Endothelial cell of umbilical vein (primary cell): Measurements from ENCODE around the gene CA6. TPM values are rescaled to one million over a fixed set of nuclear protein-coding genes. Genes with fewer than 3 reads are reported as not detected.

ENCODE experiments used
- BruUV-seq: library from RNA; stranded (reverse); fragments of 400-500 nt; replicated peaks from 2 replicates; lab custom pipeline; 2021; lab: Mats Ljungman, UMichigan
- CTCF ChIA-PET: fragments of 300-600, 350-600 bp; sonication (Branson Sonifier 250); formaldehyde crosslinking; loops from one replicate; lab custom pipeline; 2021; ENCODE audit warnings: antibody characterized with exemption, inconsistent platforms; lab: Charles Lee
- POLR2A ChIA-PET: fragments of 300-600, 350-600 bp; sonication (Branson Sonifier 250); formaldehyde crosslinking; loops from one replicate; lab custom pipeline; 2021; ENCODE audit warnings: antibody characterized with exemption, inconsistent platforms; lab: Charles Lee
- DNase-seq: peaks from one replicate; pipeline ENCODE4 v3.0.0-alpha.2; 2011; ENCODE audit warnings: low read depth, low spot score
- FAIRE-seq: peaks from 2 replicates; lab custom pipeline; 2011; peaks lifted over from hg19 to GRCh38; lab: Jason Lieb, UNC
- H2AFZ ChIP-seq: 2 replicates; pipeline ENCODE4 v1.6.0; 2012; ENCODE audit warnings: low read depth, low read length, control low read depth, inconsistent platforms
- H3K27ac ChIP-seq: 2 replicates; pipeline ENCODE4 v1.5.1; 2011; ENCODE audit warnings: low read depth, mild to moderate bottlenecking, control low read depth, low read length, moderate library complexity; ENCODE audit not compliant: insufficient read depth
- H3K27me3 ChIP-seq, 2 experiments: 2 replicates each; pipeline versions ENCODE4 v1.6.0 to v1.6.1; 2011; ENCODE audit warnings: low read length in 2 of 2, mixed read lengths in 1 of 2; ENCODE audit not compliant: control insufficient read depth in 2 of 2, insufficient read depth in 2 of 2
- H3K36me3 ChIP-seq, 2 experiments: 2 replicates in 1 of 2; 3 replicates in 1 of 2; pipeline ENCODE4 v1.5.1; 2011; ENCODE audit warnings: low read length in 2 of 2, mild to moderate bottlenecking in 1 of 2, moderate library complexity in 1 of 2; ENCODE audit not compliant: control insufficient read depth in 2 of 2, insufficient read depth in 2 of 2; ENCODE audit errors: extremely low read depth in 1 of 2
- H3K4me1 ChIP-seq: 3 replicates; pipeline ENCODE4 v1.5.1; 2011; ENCODE audit warnings: mild to moderate bottlenecking, low read length; ENCODE audit not compliant: control insufficient read depth, insufficient read depth; ENCODE audit errors: extremely low read depth
- H3K4me2 ChIP-seq: 2 replicates; pipeline ENCODE4 v1.6.1; 2011; ENCODE audit warnings: low read length, control low read depth, mixed read lengths; ENCODE audit not compliant: insufficient read depth
- H3K4me3 ChIP-seq, 3 experiments: fragments of 200-600 bp in 1 of 3; sonication (generic), shearing (Covaris generic) in 1 of 3; replicated peaks in 1 of 3; 2 replicates each; pipeline ENCODE4 v1.5.1; 2011 to 2016; ENCODE audit warnings: control low read depth in 3 of 3, low read length in 3 of 3, mild to moderate bottlenecking in 2 of 3, inconsistent platforms in 1 of 3, low read depth in 1 of 3, moderate library complexity in 1 of 3; ENCODE audit not compliant: insufficient read depth in 1 of 3
- H3K79me2 ChIP-seq: 2 replicates; pipeline ENCODE4 v1.6.0; 2012; ENCODE audit warnings: low read length, inconsistent platforms; ENCODE audit not compliant: control insufficient read depth, insufficient read depth
- H3K9ac ChIP-seq: replicated peaks from 2 replicates; pipeline ENCODE3; 2011; ENCODE audit warnings: low read length, control low read depth; ENCODE audit not compliant: insufficient read depth; ENCODE audit errors: extremely low read depth
- H3K9me1 ChIP-seq: replicated peaks from 3 replicates; pipeline ENCODE4 v1.6.0; 2011; ENCODE audit warnings: mild to moderate bottlenecking, low read length; ENCODE audit not compliant: control insufficient read depth, insufficient read depth; ENCODE audit errors: extremely low read depth
- H3K9me3 ChIP-seq: replicated peaks from 2 replicates; pipeline ENCODE4 v1.5.1; 2012; ENCODE audit warnings: low read length, inconsistent platforms; ENCODE audit not compliant: control insufficient read depth, insufficient read depth
- H4K20me1 ChIP-seq: replicated peaks from 2 replicates; pipeline ENCODE3; 2011; ENCODE audit warnings: mild to moderate bottlenecking, low read length; ENCODE audit not compliant: control insufficient read depth, insufficient read depth; ENCODE audit errors: extremely low read depth
- CTCF ChIP-seq, 2 donors: IDR thresholded peaks; 1 replicate in 1 of 2; 2 replicates in 1 of 2; pipeline ENCODE4 v1.5.1; 2011; ENCODE audit warnings: low read length in 2 of 2, mild to moderate bottlenecking in 2 of 2, moderate library complexity in 2 of 2, control low read depth in 1 of 2, inconsistent platforms in 1 of 2, low read depth in 1 of 2; ENCODE audit not compliant: insufficient read depth in 1 of 2; ENCODE audit errors: extremely low read depth in 1 of 2
- EZH2 ChIP-seq: IDR thresholded peaks from 2 replicates; pipeline ENCODE4 v1.6.1; 2012; ENCODE audit warnings: borderline replicate concordance, low read depth, mild to moderate bottlenecking, moderate library complexity, low read length, inconsistent platforms; ENCODE audit not compliant: severe bottlenecking
- FOS ChIP-seq: IDR thresholded peaks from 2 replicates; pipeline ENCODE4 v1.6.1; 2011; ENCODE audit warnings: mild to moderate bottlenecking, low read length, moderate library complexity, borderline replicate concordance; ENCODE audit not compliant: insufficient read depth
- GATA2 ChIP-seq: IDR thresholded peaks from 2 replicates; pipeline ENCODE4 v1.7.0; 2011; ENCODE audit warnings: low read depth, mild to moderate bottlenecking, moderate library complexity, mixed read lengths, low read length; ENCODE audit not compliant: insufficient read length, insufficient read depth
- JUN ChIP-seq: IDR thresholded peaks from 2 replicates; pipeline ENCODE4 v1.6.1; 2011; ENCODE audit warnings: borderline replicate concordance, low read depth; ENCODE audit not compliant: insufficient read length, insufficient read depth
- MAX ChIP-seq: IDR thresholded peaks from 2 replicates; pipeline ENCODE4 v1.6.1; 2011; ENCODE audit not compliant: insufficient read depth, insufficient read length
- MYC ChIP-seq: IDR thresholded peaks from one replicate; pipeline ENCODE4 v1.6.1; 2011; ENCODE audit warnings: mild to moderate bottlenecking, low read depth, low read length
- POLR2A ChIP-seq: IDR thresholded peaks from 2 replicates; pipeline ENCODE4 v1.6.1; 2012; ENCODE audit warnings: low read depth, mild to moderate bottlenecking, control low read depth, low read length
- POLR2AphosphoS5 ChIP-seq: IDR thresholded peaks from 2 replicates; pipeline ENCODE4 v1.6.1; 2012; ENCODE audit warnings: low read depth, mild to moderate bottlenecking, control low read depth, low read length, moderate library complexity; ENCODE audit not compliant: insufficient read depth
- dilution Hi-C: fragments of 300-500 bp; cut with MboI; formaldehyde crosslinking; loops from one replicate; pipeline ENCODE4 v1.15.0; 2019; ENCODE audit warnings: low sequenced_read_pairs; ENCODE audit not compliant: extremely low pct_ligation_motif_present
- intact Hi-C: fragments of 100-400 bp; cut with micrococcal nuclease; formaldehyde crosslinking; loops from one replicate; pipeline ENCODE4 v1.10.0; 2022
- polyA plus RNA-seq, 4 experiments: library from polyadenylated mRNA; depleted of rRNA in 3 of 4; stranded (reverse) in 3 of 4; unstranded in 1 of 4; fragments of >200 nt; gene quantifications; 2 replicates each; pipeline versions ENCODE4 v1.2.1 to v1.2.3, GENCODE V29; 2011 to 2012; ENCODE audit warnings: missing spikeins in 1 of 4
- total RNA-seq: library from RNA; stranded (reverse); gene quantifications from 2 replicates; pipeline ENCODE4 v1.2.3, GENCODE V29; 2021

The CA6 gene
- total and polyA plus RNA-seq, 2 donors (not counting 3 experiments of a cell fraction or from before 2014, with no cell fraction given): not detected

GRCh38 chr1:8910914-8911313 is 34.8 kb upstream of the CA6 start:
- no peaks in the 10 kb centered on the region for H3K79me2 ChIP-seq
- no peak for FAIRE-seq
- no peaks in the 10 kb centered on the region for H3K36me3 ChIP-seq
- no peak for DNase-seq
- ChIA-PET POLR2A (no interaction called here), CTCF (interaction anchor here (1.2 to 2.7 kb wide), 3 partner anchors 19 to 200 kb away, joined by 3 to 24 read pairs (median 4); no protein-coding TSS in a partner anchor)
- H3K4me3 ChIP-seq: no peak overlapping the region
- no peak overlapping the region for H3K27ac ChIP-seq
- no peak overlapping the region for H3K9ac ChIP-seq
- no peak overlapping the region for H2AFZ ChIP-seq
- no TSS peak for BruUV-seq
- H3K4me1 ChIP-seq: no peaks in the 10 kb centered on the region
- H3K9me3 ChIP-seq: no peaks in the 10 kb centered on the region
- no peaks in the 10 kb centered on the region for H3K9me1 ChIP-seq
- intact Hi-C loops: no loop called here
- dilution Hi-C loops: no loop called here
- H4K20me1 ChIP-seq: no peaks in the 10 kb centered on the region
- H3K4me2 ChIP-seq: no peak overlapping the region
- TF ChIP-seq EZH2 (no peak), MAX (no peak), FOS (no peak), CTCF (IDR thresholded peaks at IDR 0.05; ENCODE audit: extremely low read depth in 1 of 2, insufficient read depth in 1 of 2, low read depth in 1 of 2, low read length in 2 of 2) (no peak), JUN (no peak), POLR2A (no peak), GATA2 (no peak), POLR2AphosphoS5 (no peak), MYC (no peak)
- peaks cover 0 to 4% of the 10 kb centered on the region in 2 experiments for H3K27me3 ChIP-seq
